H9 (cell line): ENCODE data around the gene FAM193A. TPM values are rescaled to one million over a fixed set of nuclear protein-coding genes. Genes with fewer than 3 reads are reported as not detected.

Experiments
- DNase-seq: peaks from one replicate; pipeline ENCODE4 v3.0.0-alpha.2; 2017
- H2AFZ ChIP-seq: one replicate; pipeline ENCODE4 v1.6.1; 2013; ENCODE audit warnings: mild to moderate bottlenecking, low read length, control low read depth, moderate library complexity
- H2AK5ac ChIP-seq: 2 replicates; pipeline ENCODE4 v1.6.1; 2013; ENCODE audit warnings: low read length, control low read depth, mixed read lengths; ENCODE audit not compliant: insufficient read length
- H2BK120ac ChIP-seq: one replicate; pipeline ENCODE4 v1.6.1; 2013; ENCODE audit warnings: low read depth, mild to moderate bottlenecking, low read length, control low read depth, inconsistent platforms; ENCODE audit not compliant: poor library complexity, severe bottlenecking
- H2BK12ac ChIP-seq: 2 replicates; pipeline ENCODE4 v1.6.1; 2013; ENCODE audit warnings: low read length, control low read depth, mixed read lengths, low read depth; ENCODE audit not compliant: insufficient read length
- H2BK15ac ChIP-seq: 2 replicates; pipeline ENCODE4 v1.6.1; 2013; ENCODE audit warnings: low read depth, low read length, control low read depth
- H2BK20ac ChIP-seq: one replicate; pipeline ENCODE4 v1.6.1; 2013; ENCODE audit warnings: low read depth, mild to moderate bottlenecking, low read length, control low read depth, inconsistent platforms; ENCODE audit not compliant: poor library complexity, severe bottlenecking
- H2BK5ac ChIP-seq: 2 replicates; pipeline ENCODE4 v1.6.1; 2013; ENCODE audit warnings: low read length, control low read depth, mixed read lengths; ENCODE audit not compliant: insufficient read length
- H3K14ac ChIP-seq: 2 replicates; pipeline ENCODE4 v1.6.1; 2013; ENCODE audit warnings: low read length, control low read depth; ENCODE audit not compliant: insufficient read depth
- H3K18ac ChIP-seq: 2 replicates; pipeline ENCODE4 v1.6.1; 2013; ENCODE audit warnings: low read depth, mild to moderate bottlenecking, mixed read lengths, low read length, control low read depth; ENCODE audit not compliant: insufficient read length
- H3K23ac ChIP-seq: 2 replicates; pipeline ENCODE4 v1.6.1; 2013; ENCODE audit warnings: low read length, control low read depth, mixed read lengths, low read depth; ENCODE audit not compliant: insufficient read length
- H3K23me2 ChIP-seq: 2 replicates; pipeline ENCODE4 v1.6.1; 2013; ENCODE audit warnings: low read depth, mild to moderate bottlenecking, mixed read lengths, low read length, control low read depth; ENCODE audit not compliant: insufficient read length, poor library complexity, severe bottlenecking
- H3K27ac ChIP-seq: 2 replicates; pipeline ENCODE4 v1.5.1; 2013; ENCODE audit warnings: low read length, control low read depth, mixed read lengths, low read depth; ENCODE audit not compliant: insufficient read length
- H3K27me3 ChIP-seq: 2 replicates; pipeline ENCODE4 v1.6.1; 2013; ENCODE audit warnings: low read length, control low read depth, inconsistent platforms; ENCODE audit not compliant: insufficient read depth
- H3K4ac ChIP-seq: 2 replicates; pipeline ENCODE4 v1.6.1; 2013; ENCODE audit warnings: low read depth, mild to moderate bottlenecking, control low read depth, inconsistent platforms, low read length, moderate library complexity
- H3K4me1 ChIP-seq: 2 replicates; pipeline ENCODE4 v1.6.1; 2013; ENCODE audit warnings: low read length, control low read depth, inconsistent platforms; ENCODE audit not compliant: insufficient read depth
- H3K4me2 ChIP-seq: 2 replicates; pipeline ENCODE4 v1.6.1; 2013; ENCODE audit warnings: low read length, control low read depth, mixed read lengths; ENCODE audit not compliant: insufficient read length, insufficient read depth
- H3K56ac ChIP-seq: 2 replicates; pipeline ENCODE4 v1.6.1; 2013; ENCODE audit warnings: low read depth, mild to moderate bottlenecking, mixed read lengths, low read length, control low read depth; ENCODE audit not compliant: insufficient read length
- H3K79me1 ChIP-seq: 2 replicates; pipeline ENCODE4 v1.6.1; 2013; ENCODE audit warnings: low read depth, mild to moderate bottlenecking, moderate library complexity, low read length, control low read depth, inconsistent platforms; ENCODE audit not compliant: insufficient read depth, poor library complexity, severe bottlenecking
- H3K79me2 ChIP-seq: 2 replicates; pipeline ENCODE4 v1.6.1; 2013; ENCODE audit warnings: low read length, control low read depth, inconsistent platforms; ENCODE audit not compliant: insufficient read depth
- H3K9ac ChIP-seq: 2 replicates; pipeline ENCODE4 v1.6.1; 2013; ENCODE audit warnings: low read length, control low read depth, mixed read lengths; ENCODE audit not compliant: insufficient read length; ENCODE audit errors: extremely low read depth
- H3K9me3 ChIP-seq: one replicate; pipeline ENCODE4 v1.6.1; 2013; ENCODE audit warnings: low read depth, low read length, inconsistent platforms; ENCODE audit not compliant: control insufficient read depth
- H3T11ph ChIP-seq: one replicate; pipeline ENCODE4 v1.6.1; 2013; ENCODE audit warnings: mild to moderate bottlenecking, low read length, control low read depth, inconsistent platforms
- H4K20me1 ChIP-seq: one replicate; pipeline ENCODE4 v1.6.1; 2013; ENCODE audit not compliant: control insufficient read depth, insufficient read length, insufficient read depth
- H4K5ac ChIP-seq: 2 replicates; pipeline ENCODE4 v1.6.1; 2013; ENCODE audit warnings: low read depth, mild to moderate bottlenecking, mixed read lengths, low read length, control low read depth; ENCODE audit not compliant: insufficient read length
- H4K8ac ChIP-seq: replicated peaks from 2 replicates; pipeline ENCODE4 v1.6.1; 2013; ENCODE audit warnings: low read length, control low read depth, mixed read lengths, low read depth; ENCODE audit not compliant: insufficient read length
- H4K91ac ChIP-seq: 2 replicates; pipeline ENCODE4 v1.6.1; 2013; ENCODE audit warnings: low read depth, mild to moderate bottlenecking, moderate library complexity, mixed read lengths, low read length, control low read depth; ENCODE audit not compliant: insufficient read length
- H3K27ac Mint-ChIP-seq, 3 experiments: 2 replicates in 2 of 3; 3 replicates in 1 of 3; pipeline ENCODE4 v1.8.0; 2020 to 2021; ENCODE audit warnings: mixed read lengths in 3 of 3, mild to moderate bottlenecking in 1 of 3, moderate library complexity in 1 of 3
- H3K27me3 Mint-ChIP-seq: 2 replicates; pipeline ENCODE4 v1.8.0; 2021; ENCODE audit warnings: low read depth, mild to moderate bottlenecking, moderate library complexity, mixed read lengths
- H3K36me3 Mint-ChIP-seq, 3 experiments: 2 replicates in 2 of 3; 3 replicates in 1 of 3; pipeline ENCODE4 v1.8.0; 2020 to 2021; ENCODE audit warnings: low read depth in 3 of 3, mixed read lengths in 3 of 3; ENCODE audit not compliant: insufficient read depth in 1 of 3
- H3K4me1 Mint-ChIP-seq, 2 experiments: 2 replicates each; pipeline ENCODE4 v1.8.0; 2020; ENCODE audit warnings: mixed read lengths in 2 of 2
- H3K4me3 Mint-ChIP-seq, 2 experiments: 2 replicates in 1 of 2; 3 replicates in 1 of 2; pipeline ENCODE4 v1.8.0; 2020 to 2021; ENCODE audit warnings: mild to moderate bottlenecking in 2 of 2, mixed read lengths in 2 of 2, moderate library complexity in 1 of 2
- H3K9me3 Mint-ChIP-seq, 2 experiments: 2 replicates in 1 of 2; 3 replicates in 1 of 2; pipeline ENCODE4 v1.8.0; 2020; ENCODE audit warnings: mild to moderate bottlenecking in 2 of 2, mixed read lengths in 2 of 2, moderate library complexity in 1 of 2
- WGBS: extraction: QIAGEN DNeasy Blood & Tissue Kit; methylation state at CpG from one replicate; pipeline ENCODE4 v1.1.7; 2013; ENCODE audit warnings: missing lambda C conversion rate, low lambda C conversion rate, mixed read lengths; ENCODE audit not compliant: insufficient read length; ENCODE audit errors: extremely low coverage; 5-methylcytosine and 5-hydroxymethylcytosine counted together
- total RNA-seq: library from RNA; stranded (reverse); gene quantifications from 2 replicates; pipeline ENCODE4 v1.2.1, GENCODE V29; 2021
- TF ChIP-seq, protein P1 (sequence below): fragments of 200-600 bp; sonication (generic); conservative IDR thresholded peaks from 3 replicates; pipeline ENCODE4 v1.8.0; 2021; ENCODE audit warnings: antibody characterized with exemption, mild to moderate bottlenecking

FAM193A gene
- total RNA-seq, 1 experiment from 2014 or later, result 36.9 TPM

GRCh38 chr4:2576290-2576689 lies 39.8 kb downstream of the FAM193A start:
- TF ChIP-seq, protein P1, sequence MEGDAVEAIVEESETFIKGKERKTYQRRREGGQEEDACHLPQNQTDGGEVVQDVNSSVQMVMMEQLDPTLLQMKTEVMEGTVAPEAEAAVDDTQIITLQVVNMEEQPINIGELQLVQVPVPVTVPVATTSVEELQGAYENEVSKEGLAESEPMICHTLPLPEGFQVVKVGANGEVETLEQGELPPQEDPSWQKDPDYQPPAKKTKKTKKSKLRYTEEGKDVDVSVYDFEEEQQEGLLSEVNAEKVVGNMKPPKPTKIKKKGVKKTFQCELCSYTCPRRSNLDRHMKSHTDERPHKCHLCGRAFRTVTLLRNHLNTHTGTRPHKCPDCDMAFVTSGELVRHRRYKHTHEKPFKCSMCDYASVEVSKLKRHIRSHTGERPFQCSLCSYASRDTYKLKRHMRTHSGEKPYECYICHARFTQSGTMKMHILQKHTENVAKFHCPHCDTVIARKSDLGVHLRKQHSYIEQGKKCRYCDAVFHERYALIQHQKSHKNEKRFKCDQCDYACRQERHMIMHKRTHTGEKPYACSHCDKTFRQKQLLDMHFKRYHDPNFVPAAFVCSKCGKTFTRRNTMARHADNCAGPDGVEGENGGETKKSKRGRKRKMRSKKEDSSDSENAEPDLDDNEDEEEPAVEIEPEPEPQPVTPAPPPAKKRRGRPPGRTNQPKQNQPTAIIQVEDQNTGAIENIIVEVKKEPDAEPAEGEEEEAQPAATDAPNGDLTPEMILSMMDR, result no peak
- Histone ChIP-seq H3K79me1 (no peaks in the 10 kb centered on the region), H3K56ac (no peak overlapping the region), H3K23me2 (no peaks in the 10 kb centered on the region), H3K27me3 (no peaks in the 10 kb centered on the region), H3K4ac (no peak overlapping the region), H3K27ac (no peak overlapping the region), H3T11ph (no peak overlapping the region), H2BK20ac (no peak overlapping the region), H2AK5ac (no peak overlapping the region), H3K23ac (no peak overlapping the region), H4K20me1 (no peaks in the 10 kb centered on the region), H3K18ac (no peak overlapping the region), H2BK120ac (no peak overlapping the region), H3K14ac (no peak overlapping the region), H3K4me1 (no peaks in the 10 kb centered on the region), H4K91ac (no peak overlapping the region), H2BK5ac (no peak overlapping the region), H3K79me2 (peaks cover 23% of the 10 kb centered on the region; the same call in 1 of the 2 replicates), H2AFZ (no peak overlapping the region), H4K5ac (no peak overlapping the region), H3K9ac (no peak overlapping the region), H4K8ac (no peak overlapping the region), H2BK15ac (no peak overlapping the region), H2BK12ac (no peak overlapping the region), H3K9me3 (no peaks in the 10 kb centered on the region), H3K4me2 (no peak overlapping the region)
- whole genome bisulfite sequencing, result no CpG with 5 or more reads among the region's 4 CpGs
- H3K4me1 Mint-ChIP-seq, result peaks cover 15 to 19% of the 10 kb centered on the region in 2 experiments
- peaks cover 10 to 13% of the 10 kb centered on the region in 2 experiments; a peak in 4 of 5 replicates for H3K9me3 Mint-ChIP-seq
- H3K27ac Mint-ChIP-seq, result no peak overlapping the region
- DNase-seq, result no peak
- peaks cover 15 to 18% (median 18%) of the 10 kb centered on the region in 3 experiments for H3K36me3 Mint-ChIP-seq
- no peaks in the 10 kb centered on the region for H3K27me3 Mint-ChIP-seq
- no peak overlapping the region for H3K4me3 Mint-ChIP-seq
